Large intestine (tissue), 3 donors: Measurements from ENCODE around the gene RBPJL. TPM values are rescaled to one million over a fixed set of nuclear protein-coding genes. Genes with fewer than 3 reads are reported as not detected.

Experiments
- DNase-seq, 2 donors: peaks; one replicate each; pipeline versions ENCODE4 v3.0.0 to v3.0.0-alpha.2; 2013
- H3K27ac ChIP-seq: one replicate; pipeline ENCODE4 v1.5.1; 2013; ENCODE audit warnings: low read length
- H3K27me3 ChIP-seq: 2 replicates; pipeline ENCODE4 v1.6.1; 2013; ENCODE audit warnings: low read length; ENCODE audit not compliant: control insufficient read depth, insufficient read depth
- H3K36me3 ChIP-seq: 2 replicates; pipeline ENCODE4 v1.6.1; 2013; ENCODE audit warnings: low read length; ENCODE audit not compliant: control insufficient read depth, insufficient read depth
- H3K4me1 ChIP-seq: one replicate; pipeline ENCODE4 v1.6.1; 2013; ENCODE audit warnings: low read length; ENCODE audit not compliant: control insufficient read depth, insufficient read depth
- H3K4me3 ChIP-seq: one replicate; pipeline ENCODE4 v1.5.1; 2013; ENCODE audit warnings: low read length
- H3K9me3 ChIP-seq: one replicate; pipeline ENCODE4 v1.6.1; 2013; ENCODE audit warnings: mild to moderate bottlenecking, low read depth, low read length, moderate library complexity; ENCODE audit not compliant: control insufficient read depth
- WGBS: methylation state at CpG from one replicate; pipeline ENCODE4 v1.1.5; 2013; ENCODE audit warnings: low lambda C conversion rate; ENCODE audit not compliant: insufficient coverage; 5-methylcytosine and 5-hydroxymethylcytosine counted together
- polyA plus RNA-seq: library from polyadenylated mRNA; unstranded; fragments of 120-200 nt; gene quantifications from one replicate; pipeline ENCODE4 v1.2.1, GENCODE V29; 2013

RBPJL gene
- polyA plus RNA-seq, 1 donor: not detected

DNA sequence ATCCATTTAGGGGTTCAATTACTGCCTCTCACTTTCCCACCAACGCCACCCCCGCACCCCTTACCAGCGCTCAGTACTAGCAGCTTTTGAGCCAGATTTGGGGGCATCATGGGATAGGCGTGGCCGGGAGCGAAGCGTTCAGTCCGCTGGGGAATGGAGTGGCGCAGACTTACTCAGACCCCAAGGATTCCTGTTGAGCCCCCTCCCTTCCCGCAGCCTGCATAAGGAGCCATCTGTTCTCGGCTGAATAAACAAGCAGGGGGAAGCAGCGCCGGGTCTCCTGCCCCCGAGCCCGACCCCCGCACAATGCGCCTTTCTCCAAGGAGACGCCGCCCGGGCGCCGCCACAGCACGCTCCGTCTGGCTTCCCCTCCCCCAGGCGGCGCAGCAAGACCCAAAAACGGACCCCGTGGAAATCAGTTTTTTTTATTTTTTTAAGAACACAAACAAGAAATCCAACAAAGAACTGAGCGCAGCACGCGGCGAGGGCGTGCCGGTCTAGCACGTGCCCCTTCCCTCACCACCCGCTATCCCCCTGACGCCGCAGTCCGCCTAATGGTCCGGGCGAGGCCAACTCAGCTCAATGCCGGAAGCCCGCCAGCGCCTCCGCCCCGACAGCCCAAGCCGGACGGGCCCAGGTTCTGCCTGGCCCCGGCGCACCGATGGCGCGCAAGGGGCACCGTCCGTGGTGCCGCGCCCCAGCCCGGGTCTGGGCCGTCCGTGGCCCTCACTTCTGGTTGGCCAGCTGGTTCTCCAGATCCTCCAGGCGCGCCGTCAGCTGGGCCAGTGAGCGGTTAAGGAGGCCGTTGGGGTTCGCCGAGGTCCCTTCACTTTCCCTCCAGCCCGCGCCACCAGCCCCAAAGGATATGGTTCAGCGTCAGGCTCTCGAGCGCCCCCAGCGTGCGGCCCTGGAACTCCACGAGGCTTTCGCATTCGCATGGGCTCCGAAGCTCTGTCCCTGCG, 13.3 kb upstream of the RBPJL start:
- no peak overlapping the region for H3K27ac ChIP-seq
- H3K4me1 ChIP-seq: peaks cover 5% of the 10 kb centered on the region
- H3K4me3 ChIP-seq: peak overlapping the region; percentile 11
- no CpG with 5 or more reads among the region's 79 CpGs for WGBS
- H3K27me3 ChIP-seq: peaks cover 48% of the 10 kb centered on the region
- DNase-seq: peak; percentile 59 to 69
- peaks cover 7% of the 10 kb centered on the region for H3K9me3 ChIP-seq
- H3K36me3 ChIP-seq: no peaks in the 10 kb centered on the region

DNA sequence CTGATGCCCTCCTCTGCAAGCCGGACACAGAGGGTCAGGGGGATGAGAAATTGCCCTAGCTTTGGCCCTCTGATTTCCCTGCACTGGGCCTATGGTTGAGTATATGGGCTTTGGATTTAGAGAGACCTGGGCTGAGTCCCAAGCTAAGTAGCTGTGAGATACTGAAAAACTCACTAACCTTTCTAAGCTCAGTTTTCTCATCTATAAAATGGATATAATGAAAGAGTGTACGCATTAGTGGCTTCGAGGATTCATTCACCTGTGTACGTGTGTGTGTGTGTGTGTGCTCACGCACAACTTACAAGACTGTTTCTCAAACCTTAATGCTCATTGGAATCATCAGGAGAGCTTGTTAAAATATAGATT, 12.7 kb upstream of the RBPJL start:
- H3K27me3 ChIP-seq: peaks cover 41% of the 10 kb centered on the region
- no peaks in the 10 kb centered on the region for H3K36me3 ChIP-seq
- H3K27ac ChIP-seq: no peak overlapping the region
- no CpG with 5 or more reads among the region's 5 CpGs for WGBS
- no peak overlapping the region for H3K4me3 ChIP-seq
- no peak for DNase-seq
- peaks cover 5% of the 10 kb centered on the region for H3K4me1 ChIP-seq
- H3K9me3 ChIP-seq: peaks cover 7% of the 10 kb centered on the region

DNA sequence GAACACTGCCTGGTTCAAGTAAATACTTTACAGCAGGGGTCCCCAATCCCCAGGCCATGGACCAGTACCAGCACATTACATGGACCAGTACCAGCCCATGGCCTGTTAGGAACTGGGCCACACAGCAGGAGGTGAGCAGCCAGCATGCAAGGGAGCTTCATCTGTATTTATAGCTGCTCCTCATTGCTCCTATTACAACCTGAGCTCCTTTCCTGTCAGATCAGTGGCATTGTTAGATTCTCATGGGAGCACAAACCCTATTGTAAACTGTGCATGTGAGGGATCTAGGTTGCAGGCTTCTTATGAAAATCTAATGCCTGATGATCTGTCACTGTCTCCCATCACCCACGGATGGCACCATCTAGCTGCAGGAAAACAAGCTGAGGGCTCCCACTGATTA, 12.0 kb upstream of the RBPJL start:
- H3K4me3 ChIP-seq: no peak overlapping the region
- peaks cover 7% of the 10 kb centered on the region for H3K9me3 ChIP-seq
- no CpG with 5 or more reads among the region's 1 CpG for WGBS
- peaks cover 40% of the 10 kb centered on the region for H3K27me3 ChIP-seq
- H3K36me3 ChIP-seq: no peaks in the 10 kb centered on the region
- peaks cover 5% of the 10 kb centered on the region for H3K4me1 ChIP-seq
- no peak for DNase-seq
- no peak overlapping the region for H3K27ac ChIP-seq

DNA sequence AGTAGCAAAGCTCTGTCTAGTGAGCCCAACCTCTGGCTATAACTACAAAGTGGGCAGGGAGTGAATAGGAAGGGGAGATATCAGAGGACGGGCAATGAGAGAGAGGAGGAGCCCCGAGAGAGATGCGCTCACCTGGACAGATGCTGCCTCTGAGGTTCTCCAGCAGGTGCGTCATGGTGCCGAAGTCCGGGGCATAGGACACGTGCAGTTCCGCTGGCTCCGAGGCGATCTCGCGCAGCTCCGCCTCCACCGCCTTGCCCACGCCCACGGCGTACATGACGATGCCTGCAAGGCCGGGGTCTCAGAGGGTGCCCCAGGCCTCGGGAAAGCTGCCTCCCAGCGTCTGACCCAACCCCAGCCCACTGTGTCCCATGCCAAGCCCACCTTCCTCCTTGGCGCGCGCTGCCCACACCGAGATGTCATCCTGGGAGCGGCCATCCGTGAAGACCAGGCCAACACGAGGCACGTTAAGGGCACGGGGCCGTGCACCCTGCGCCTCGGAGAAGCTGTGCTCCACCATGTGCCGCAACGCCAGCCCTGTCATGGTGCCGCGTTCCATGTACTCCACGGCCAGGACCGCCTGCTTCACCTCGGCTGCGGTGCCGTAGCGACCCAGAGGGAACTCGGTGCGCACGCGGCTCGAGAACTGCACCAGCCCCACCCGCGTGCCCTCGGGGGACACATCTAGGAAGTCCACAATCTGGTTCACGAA, 8.7 kb upstream of the RBPJL start:
- H3K36me3 ChIP-seq: no peaks in the 10 kb centered on the region

DNA sequence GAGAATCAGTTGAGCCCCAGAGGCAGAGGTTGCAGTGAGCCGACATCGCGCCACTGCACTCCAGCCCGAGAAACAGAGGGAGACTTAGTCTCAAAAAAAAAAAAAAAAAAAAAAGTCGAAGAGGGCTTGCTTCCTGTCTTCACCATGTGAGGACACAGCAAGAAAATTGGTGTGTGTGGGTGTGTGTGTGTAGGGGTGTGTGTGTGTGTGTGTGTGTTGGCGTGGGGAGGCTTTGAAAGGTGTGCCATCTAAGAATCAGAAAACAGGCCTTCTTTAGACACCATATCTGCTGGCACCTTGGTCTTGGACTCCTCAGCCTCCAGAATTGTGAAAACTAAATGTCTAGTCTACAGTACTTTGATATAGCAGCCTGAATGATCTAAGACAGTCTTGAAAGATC, 6.9 kb upstream of the RBPJL start:
- Histone ChIP-seq H3K4me1 (no peaks in the 10 kb centered on the region), H3K36me3 (no peaks in the 10 kb centered on the region), H3K4me3 (no peak overlapping the region), H3K27ac (no peak overlapping the region), H3K9me3 (no peaks in the 10 kb centered on the region), H3K27me3 (peaks cover 27% of the 10 kb centered on the region)
- no CpG with 5 or more reads among the region's 6 CpGs for WGBS
- DNase-seq: no peak

More for the DNA sequence above, 8.7 kb upstream of the RBPJL start:
- no peak for DNase-seq
- H3K27ac ChIP-seq: no peak overlapping the region
- no CpG with 5 or more reads among the region's 52 CpGs for WGBS
- peaks cover 5% of the 10 kb centered on the region for H3K4me1 ChIP-seq
- peaks cover 7% of the 10 kb centered on the region for H3K9me3 ChIP-seq
- peaks cover 28% of the 10 kb centered on the region for H3K27me3 ChIP-seq
- no peak overlapping the region for H3K4me3 ChIP-seq

DNA sequence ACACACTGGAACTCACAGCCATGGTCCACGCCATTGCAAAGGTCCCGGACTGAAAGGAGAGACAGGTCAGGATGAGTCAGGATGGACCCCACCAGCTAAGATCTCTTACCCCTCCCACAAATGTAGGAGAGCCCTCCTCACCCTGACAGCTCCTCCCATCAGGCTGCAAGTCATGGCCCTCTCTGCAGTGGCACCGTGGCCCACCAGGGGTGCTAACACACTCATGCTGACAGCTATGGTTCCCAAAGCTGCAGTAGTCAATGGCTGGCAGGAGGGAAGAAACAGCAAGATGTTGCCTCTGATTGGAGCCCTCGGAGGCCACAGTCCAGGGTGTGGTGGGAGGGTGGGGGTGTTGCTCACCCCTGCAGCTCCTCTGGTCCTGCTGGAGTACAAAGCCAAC, 5.7 kb upstream of the RBPJL start:
- DNase-seq: no peak
- Histone ChIP-seq H3K36me3 (no peaks in the 10 kb centered on the region), H3K4me3 (no peak overlapping the region), H3K4me1 (no peaks in the 10 kb centered on the region), H3K27ac (no peak overlapping the region), H3K9me3 (no peaks in the 10 kb centered on the region), H3K27me3 (peaks cover 33% of the 10 kb centered on the region)
- WGBS: no CpG with 5 or more reads among the region's 4 CpGs

DNA sequence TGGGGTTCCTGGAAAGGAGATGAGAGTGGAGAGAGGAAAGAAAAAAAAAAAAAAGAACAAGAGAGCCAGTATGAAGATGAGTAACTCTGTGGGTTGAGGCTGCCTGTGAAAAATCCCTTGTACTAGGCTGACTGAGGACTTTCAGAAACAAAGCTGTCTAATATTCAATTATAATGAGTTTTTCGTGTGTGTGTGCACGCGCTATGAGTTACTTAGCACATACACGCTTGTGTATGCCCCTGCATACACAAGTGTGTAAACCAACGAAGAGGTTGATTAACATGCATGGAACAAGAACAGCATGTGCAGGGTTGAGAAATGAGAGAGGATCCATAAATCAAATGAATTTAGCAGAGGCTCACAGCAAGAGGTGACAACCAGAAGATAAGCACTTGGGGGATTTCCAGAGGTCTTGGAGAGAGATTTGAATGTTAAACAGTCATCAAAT, 4.8 kb upstream of the RBPJL start:
- peaks cover 42% of the 10 kb centered on the region for H3K27me3 ChIP-seq
- H3K4me3 ChIP-seq: no peak overlapping the region
- no peak overlapping the region for H3K27ac ChIP-seq
- no peaks in the 10 kb centered on the region for H3K36me3 ChIP-seq
- H3K9me3 ChIP-seq: peaks cover 4% of the 10 kb centered on the region
- no peaks in the 10 kb centered on the region for H3K4me1 ChIP-seq
- WGBS: 100% methylated on average over 1 of the region's 5 CpGs
- DNase-seq: no peak

DNA sequence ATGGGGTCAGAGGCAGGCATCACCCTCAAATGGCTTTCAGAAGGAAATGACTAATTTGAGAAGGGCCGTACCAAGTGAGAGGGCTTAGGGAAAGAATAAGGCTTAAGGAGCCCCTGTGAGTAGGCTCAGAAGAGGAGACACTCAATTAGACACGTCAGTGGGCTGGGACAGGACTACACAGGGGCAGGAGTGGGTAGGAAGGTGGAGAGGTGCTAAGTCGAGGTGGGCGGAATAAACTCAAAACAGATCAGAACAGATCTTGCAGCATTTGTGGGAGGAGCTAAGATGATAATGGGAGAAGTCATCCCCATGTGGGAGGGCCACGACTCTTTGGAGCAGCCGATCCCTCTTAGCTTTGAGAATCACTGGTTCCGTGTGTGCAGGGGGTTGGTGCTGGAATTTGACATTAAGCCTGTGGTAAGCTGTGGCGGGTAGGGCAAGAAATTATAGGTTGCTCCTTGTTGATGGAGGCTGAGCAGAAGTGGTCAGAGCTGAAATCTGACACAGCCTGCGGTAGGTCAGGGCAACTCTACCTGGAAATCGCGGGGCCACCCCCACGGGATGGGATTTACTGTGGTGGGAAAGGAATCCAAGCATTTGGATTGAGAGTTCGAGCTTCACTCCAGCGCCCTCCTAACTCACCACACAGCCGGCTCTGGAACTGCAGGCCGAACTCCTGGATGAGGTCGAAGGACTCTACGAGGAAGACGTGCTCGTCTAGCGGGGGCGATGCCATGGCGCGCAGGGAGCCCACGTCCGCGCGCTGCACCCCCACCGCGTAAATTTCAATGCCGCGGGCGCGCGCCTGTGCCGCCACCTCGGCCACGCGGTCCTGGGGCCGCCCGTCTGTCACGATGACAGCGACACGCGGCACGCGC, 2.8 kb upstream of the RBPJL start:
- H3K36me3 ChIP-seq: no peaks in the 10 kb centered on the region
- peaks cover 4% of the 10 kb centered on the region for H3K9me3 ChIP-seq
- peaks cover 61% of the 10 kb centered on the region for H3K27me3 ChIP-seq
- H3K4me3 ChIP-seq: no peak overlapping the region
- 90% methylated on average over 2 of the region's 47 CpGs for WGBS
- H3K4me1 ChIP-seq: no peaks in the 10 kb centered on the region
- H3K27ac ChIP-seq: no peak overlapping the region
- no peak for DNase-seq

DNA sequence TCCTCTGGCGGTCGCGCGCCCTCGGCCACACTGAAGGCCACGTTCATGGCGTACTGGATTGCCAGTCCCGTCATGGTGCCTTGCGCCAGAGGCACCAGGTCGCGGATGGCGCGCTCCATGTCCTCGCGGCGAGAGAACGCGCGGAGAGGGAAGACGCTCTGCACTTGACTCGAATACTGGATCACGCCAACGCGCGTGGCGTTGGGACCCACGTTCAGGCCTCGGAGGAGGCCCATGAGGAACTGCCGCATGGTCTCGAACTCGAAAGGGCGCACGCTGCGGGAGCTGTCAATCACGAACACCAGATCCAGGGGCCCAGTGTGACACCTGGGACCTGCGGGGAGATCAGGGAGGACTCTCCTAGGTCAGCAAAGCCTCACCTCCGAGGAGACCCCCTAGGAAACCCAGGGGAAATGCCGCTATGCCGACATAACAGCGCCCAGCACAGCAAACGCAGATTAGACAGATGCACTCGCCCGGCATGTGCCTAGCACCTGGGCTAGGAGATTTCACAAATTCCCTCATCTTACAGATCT, 2.1 kb upstream of the RBPJL start:
- H3K9me3 ChIP-seq: peaks cover 4% of the 10 kb centered on the region
- no peaks in the 10 kb centered on the region for H3K4me1 ChIP-seq
- peaks cover 65% of the 10 kb centered on the region for H3K27me3 ChIP-seq
- no CpG with 5 or more reads among the region's 43 CpGs for WGBS
- no peak overlapping the region for H3K4me3 ChIP-seq
- no peak for DNase-seq
- no peaks in the 10 kb centered on the region for H3K36me3 ChIP-seq
- H3K27ac ChIP-seq: no peak overlapping the region

DNA sequence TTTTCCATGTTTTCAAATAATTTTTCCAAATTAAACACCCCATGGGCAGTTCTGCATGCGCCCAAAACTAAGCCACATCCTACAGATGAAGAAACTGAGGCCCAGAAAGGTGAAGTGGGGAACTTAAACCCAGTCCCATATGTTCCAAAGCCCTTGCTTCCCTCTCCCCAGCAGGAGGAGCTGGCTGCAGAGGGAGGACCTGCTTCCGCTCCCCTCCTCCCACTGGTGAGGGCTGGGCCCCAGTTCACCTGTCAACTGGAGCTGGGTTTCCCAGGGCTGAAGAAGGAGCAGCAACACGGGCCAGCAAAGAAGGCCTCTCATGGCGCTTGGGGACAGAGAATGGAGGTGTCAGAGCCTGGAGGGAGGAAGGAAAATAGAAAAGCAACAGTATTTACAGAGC, 1.4 kb upstream of the RBPJL start:
- no peak for DNase-seq
- H3K9me3 ChIP-seq: peaks cover 4% of the 10 kb centered on the region
- peaks cover 70% of the 10 kb centered on the region for H3K27me3 ChIP-seq
- no peak overlapping the region for H3K27ac ChIP-seq
- H3K36me3 ChIP-seq: no peaks in the 10 kb centered on the region
- 65% methylated on average over 2 of the region's 4 CpGs for WGBS
- no peak overlapping the region for H3K4me3 ChIP-seq
- H3K4me1 ChIP-seq: no peaks in the 10 kb centered on the region
